Endothelial cell (in vitro differentiated cells): ENCODE data around the gene LY86. TPM values are rescaled to one million over a fixed set of nuclear protein-coding genes. Genes with fewer than 3 reads are reported as not detected.

Experiments
- DNase-seq: peaks from one replicate; pipeline ENCODE4 v3.0.0; 2021; ENCODE audit warnings: low spot score
- H3K27ac Mint-ChIP-seq: one replicate; pipeline ENCODE4 v1.8.0; 2021; ENCODE audit warnings: mixed read lengths, inconsistent platforms; ENCODE audit not compliant: unreplicated experiment
- H3K27me3 Mint-ChIP-seq: one replicate; pipeline ENCODE4 v1.8.0; 2021; ENCODE audit warnings: mild to moderate bottlenecking, moderate library complexity, mixed read lengths, inconsistent platforms; ENCODE audit not compliant: unreplicated experiment
- H3K36me3 Mint-ChIP-seq: one replicate; pipeline ENCODE4 v1.8.0; 2021; ENCODE audit warnings: mild to moderate bottlenecking, low read depth, mixed read lengths, inconsistent platforms; ENCODE audit not compliant: unreplicated experiment
- H3K4me1 Mint-ChIP-seq: one replicate; pipeline ENCODE4 v1.8.0; 2021; ENCODE audit warnings: mild to moderate bottlenecking, mixed read lengths, inconsistent platforms; ENCODE audit not compliant: unreplicated experiment
- H3K4me3 Mint-ChIP-seq: one replicate; pipeline ENCODE4 v1.8.0; 2021; ENCODE audit warnings: mild to moderate bottlenecking, mixed read lengths, inconsistent platforms; ENCODE audit not compliant: unreplicated experiment
- H3K9me3 Mint-ChIP-seq: one replicate; pipeline ENCODE4 v1.8.0; 2021; ENCODE audit warnings: mixed read lengths, inconsistent platforms; ENCODE audit not compliant: unreplicated experiment
- CTCF ChIP-seq: fragments of 200-600 bp; sonication (generic); IDR thresholded peaks from one replicate; pipeline ENCODE4 v1.5.0; 2021; ENCODE audit warnings: antibody characterized with exemption; ENCODE audit not compliant: unreplicated experiment
- total RNA-seq: library from RNA; stranded (reverse); fragmentation: NEBNext Ultra II Directional; extraction: Animal tissue kit (Norgen Biotek cat#: 25700); gene quantifications from one replicate; pipeline ENCODE4 v1.2.1, GENCODE V29; 2021; ENCODE audit not compliant: unreplicated experiment

LY86 gene
- total RNA-seq, 1 donor from 2014 or later: not detected

- no peak for TF ChIP-seq CTCF
- no peak for DNase-seq
- peaks cover 2% of the 10 kb centered on the region for H3K27me3 Mint-ChIP-seq
- H3K9me3 Mint-ChIP-seq: no peaks in the 10 kb centered on the region
- H3K27ac Mint-ChIP-seq: no peak overlapping the region
- H3K4me3 Mint-ChIP-seq: no peak overlapping the region
- H3K36me3 Mint-ChIP-seq: peaks cover 6% of the 10 kb centered on the region
- peaks cover 11% of the 10 kb centered on the region for H3K4me1 Mint-ChIP-seq
Measured at GRCh38 chr6:6580225-6580856, 8.2 kb upstream of the LY86 start.

GRCh38 chr6:6581054-6581453 lies 7.5 kb upstream of the LY86 start:
- no peak for DNase-seq
- Mint-ChIP-seq H3K27ac (no peak overlapping the region), H3K36me3 (peaks cover 6% of the 10 kb centered on the region), H3K4me1 (peaks cover 11% of the 10 kb centered on the region), H3K9me3 (no peaks in the 10 kb centered on the region), H3K27me3 (peaks cover 2% of the 10 kb centered on the region), H3K4me3 (no peak overlapping the region)
- no peak for TF ChIP-seq CTCF

GRCh38 chr6:6582131-6582530 lies 6.4 kb upstream of the LY86 start:
- TF ChIP-seq CTCF: no peak
- peaks cover 11% of the 10 kb centered on the region for H3K4me1 Mint-ChIP-seq
- no peak overlapping the region for H3K4me3 Mint-ChIP-seq
- no peaks in the 10 kb centered on the region for H3K9me3 Mint-ChIP-seq
- H3K27me3 Mint-ChIP-seq: peaks cover 2% of the 10 kb centered on the region
- DNase-seq: no peak
- H3K27ac Mint-ChIP-seq: no peak overlapping the region
- peaks cover 6% of the 10 kb centered on the region for H3K36me3 Mint-ChIP-seq

GRCh38 chr6:6583836-6584235 lies 4.7 kb upstream of the LY86 start:
- no peak for TF ChIP-seq CTCF
- Mint-ChIP-seq H3K9me3 (no peaks in the 10 kb centered on the region), H3K4me1 (peaks cover 10% of the 10 kb centered on the region), H3K4me3 (no peak overlapping the region), H3K27ac (no peak overlapping the region), H3K27me3 (peaks cover 2% of the 10 kb centered on the region), H3K36me3 (peaks cover 6% of the 10 kb centered on the region)
- no peak for DNase-seq

- H3K4me3 Mint-ChIP-seq: no peak overlapping the region
- H3K27ac Mint-ChIP-seq: no peak overlapping the region
- no peaks in the 10 kb centered on the region for H3K9me3 Mint-ChIP-seq
- H3K36me3 Mint-ChIP-seq: peaks cover 4% of the 10 kb centered on the region
- no peaks in the 10 kb centered on the region for H3K27me3 Mint-ChIP-seq
- peaks cover 4% of the 10 kb centered on the region for H3K4me1 Mint-ChIP-seq
- DNase-seq: no peak
- no peak for TF ChIP-seq CTCF
Measured at GRCh38 chr6:6584310-6585002, 4.1 kb upstream of the LY86 start.
